MCF 10A (cell line): ENCODE results near the gene SH2B3. TPM values are rescaled to one million over a fixed set of nuclear protein-coding genes. Genes with fewer than 3 reads are reported as not detected.
"Not testable (repeated sequence)": the region's sequence is repeated elsewhere in the genome, so short reads cannot be mapped to it uniquely, and the experiment has no call there.

ENCODE experiments used
- BruUV-seq: library from RNA; stranded (reverse); fragments of 400-500 nt; replicated peaks from 2 replicates; lab custom pipeline; 2021; lab: Mats Ljungman, UMichigan
- CTCF ChIA-PET: fragments of 300-600 bp; sonication (Branson Sonifier 250); formaldehyde crosslinking; extraction: SDS; loops from one replicate; lab custom pipeline; 2021; ENCODE audit warnings: antibody characterized with exemption, inconsistent platforms; lab: Yijun Ruan, JAX
- POLR2A ChIA-PET: fragments of 300-600, 350-650 bp; sonication (Branson Sonifier 250); formaldehyde crosslinking; extraction: SDS; loops from one replicate; lab custom pipeline; 2020; ENCODE audit warnings: antibody characterized with exemption, inconsistent platforms; lab: Yijun Ruan, JAX
- DNase-seq: peaks from one replicate; pipeline ENCODE4 v3.0.0-alpha.2; 2018; ENCODE audit not compliant: unreplicated experiment
- H3K27ac Mint-ChIP-seq: one replicate; pipeline ENCODE4 v1.8.0; 2022; ENCODE audit warnings: mild to moderate bottlenecking, low read depth, mixed read lengths; ENCODE audit not compliant: unreplicated experiment
- H3K27me3 Mint-ChIP-seq: one replicate; pipeline ENCODE4 v1.8.0; 2022; ENCODE audit warnings: mixed read lengths; ENCODE audit not compliant: insufficient read depth, unreplicated experiment
- H3K36me3 Mint-ChIP-seq: one replicate; pipeline ENCODE4 v1.8.0; 2022; ENCODE audit warnings: mild to moderate bottlenecking, moderate library complexity, mixed read lengths; ENCODE audit not compliant: insufficient read depth, unreplicated experiment
- H3K4me1 Mint-ChIP-seq: one replicate; pipeline ENCODE4 v1.8.0; 2022; ENCODE audit warnings: mixed read lengths; ENCODE audit not compliant: insufficient read depth, unreplicated experiment
- H3K4me3 Mint-ChIP-seq: one replicate; pipeline ENCODE4 v1.8.0; 2022; ENCODE audit warnings: mild to moderate bottlenecking, moderate library complexity, mixed read lengths; ENCODE audit not compliant: unreplicated experiment
- H3K9me3 Mint-ChIP-seq: one replicate; pipeline ENCODE4 v1.8.0; 2022; ENCODE audit warnings: mixed read lengths; ENCODE audit not compliant: unreplicated experiment
- intact Hi-C: fragments of 100-400 bp; cut with micrococcal nuclease; formaldehyde crosslinking; loops from 2 replicates; pipeline ENCODE4 v1.14.1; 2022
- total RNA-seq: library from RNA; stranded (reverse); gene quantifications from 2 replicates; pipeline ENCODE4 v1.2.3, GENCODE V29; 2022
- TF ChIP-seq, protein P1 (sequence below): fragments of 200-600 bp; IDR thresholded peaks from one replicate; pipeline ENCODE4 v1.8.0; 2022; ENCODE audit warnings: antibody characterized with exemption, mild to moderate bottlenecking; ENCODE audit not compliant: unreplicated experiment

SH2B3 gene
- total RNA-seq, 1 experiment from 2014 or later = 5.1 TPM

DNA sequence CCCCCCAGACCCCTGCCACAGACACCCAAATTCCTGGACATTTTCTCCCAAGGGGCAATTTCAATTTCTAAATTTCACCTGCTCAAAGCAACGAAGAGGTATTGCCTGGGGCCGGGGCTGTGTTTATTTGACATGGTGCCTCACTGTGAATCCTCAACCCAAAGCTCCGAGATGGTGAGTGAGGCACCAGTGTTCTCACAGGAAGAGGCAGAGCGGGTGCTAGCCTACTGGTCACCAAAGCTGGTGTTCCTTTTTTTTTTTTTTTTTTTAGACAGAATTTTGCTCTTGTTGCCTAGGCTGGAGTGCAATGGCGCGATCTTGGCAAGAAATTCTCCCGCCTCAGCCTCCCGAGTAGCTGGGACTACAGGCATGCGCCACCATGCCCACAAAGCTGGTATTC is 14.8 kb upstream of the SH2B3 start:
- Mint-ChIP-seq H3K36me3 (peaks cover 5% of the 10 kb centered on the region), H3K27ac (no peak overlapping the region), H3K9me3 (no peaks in the 10 kb centered on the region), H3K27me3 (peaks cover 13% of the 10 kb centered on the region), H3K4me1 (peaks cover 10% of the 10 kb centered on the region), H3K4me3 (no peak overlapping the region)
- DNase-seq = no peak
- ChIA-PET CTCF (interaction anchor here (0.5 to 1.9 kb wide), 3 partner anchors 29 to 61 kb away, joined by 3 to 13 read pairs (median 4); no protein-coding TSS in a partner anchor), POLR2A (interaction anchor here (0.7 kb wide), 1 partner anchor 109 kb away, joined by 3 read pairs; no protein-coding TSS in a partner anchor)
- intact Hi-C loops = no loop called here
- TF ChIP-seq, protein P1, sequence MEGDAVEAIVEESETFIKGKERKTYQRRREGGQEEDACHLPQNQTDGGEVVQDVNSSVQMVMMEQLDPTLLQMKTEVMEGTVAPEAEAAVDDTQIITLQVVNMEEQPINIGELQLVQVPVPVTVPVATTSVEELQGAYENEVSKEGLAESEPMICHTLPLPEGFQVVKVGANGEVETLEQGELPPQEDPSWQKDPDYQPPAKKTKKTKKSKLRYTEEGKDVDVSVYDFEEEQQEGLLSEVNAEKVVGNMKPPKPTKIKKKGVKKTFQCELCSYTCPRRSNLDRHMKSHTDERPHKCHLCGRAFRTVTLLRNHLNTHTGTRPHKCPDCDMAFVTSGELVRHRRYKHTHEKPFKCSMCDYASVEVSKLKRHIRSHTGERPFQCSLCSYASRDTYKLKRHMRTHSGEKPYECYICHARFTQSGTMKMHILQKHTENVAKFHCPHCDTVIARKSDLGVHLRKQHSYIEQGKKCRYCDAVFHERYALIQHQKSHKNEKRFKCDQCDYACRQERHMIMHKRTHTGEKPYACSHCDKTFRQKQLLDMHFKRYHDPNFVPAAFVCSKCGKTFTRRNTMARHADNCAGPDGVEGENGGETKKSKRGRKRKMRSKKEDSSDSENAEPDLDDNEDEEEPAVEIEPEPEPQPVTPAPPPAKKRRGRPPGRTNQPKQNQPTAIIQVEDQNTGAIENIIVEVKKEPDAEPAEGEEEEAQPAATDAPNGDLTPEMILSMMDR = no peak
- BruUV-seq = no TSS peak

DNA sequence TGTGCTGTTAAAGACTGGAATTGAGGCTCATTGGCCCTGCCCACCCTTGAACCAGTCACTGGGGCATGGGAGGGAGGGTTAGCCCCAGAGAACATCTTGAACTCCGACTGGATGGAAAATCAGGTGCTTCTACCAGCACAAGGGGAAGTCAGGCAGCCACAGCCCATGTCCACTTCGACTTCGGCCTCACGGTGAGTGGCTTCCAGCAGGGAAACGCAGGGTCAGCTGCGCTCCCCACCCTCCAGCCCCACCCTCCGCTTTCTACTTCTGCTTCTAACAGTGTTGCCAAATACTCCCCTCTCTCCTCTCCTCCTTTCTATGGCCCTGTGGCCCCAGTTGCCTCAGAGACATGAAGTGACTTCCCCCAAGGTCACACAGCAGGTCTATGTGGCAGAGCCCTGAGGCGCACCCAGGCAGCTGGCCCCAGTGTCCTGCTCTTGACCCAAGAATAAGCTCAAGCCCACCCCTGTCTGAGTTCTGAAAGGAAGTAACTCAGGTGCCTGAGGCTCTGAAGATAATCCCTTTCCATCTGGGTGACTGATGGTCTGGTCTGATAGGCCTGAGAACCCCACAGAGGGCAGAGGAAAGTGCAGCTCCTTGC is 11.9 kb upstream of the SH2B3 start:
- Mint-ChIP-seq H3K27me3 (no peaks in the 10 kb centered on the region), H3K4me3 (no peak overlapping the region), H3K4me1 (peaks cover 14% of the 10 kb centered on the region), H3K27ac (no peak overlapping the region), H3K9me3 (no peaks in the 10 kb centered on the region), H3K36me3 (no peaks in the 10 kb centered on the region)
- intact Hi-C loops = no loop called here
- no TSS peak for BruUV-seq
- DNase-seq = no peak
- CTCF ChIA-PET = interaction anchor here (0.5 to 5.6 kb wide), 5 partner anchors 13 to 82 kb away, joined by 3 to 183 read pairs (median 6); no protein-coding TSS in a partner anchor
- POLR2A ChIA-PET = interaction anchor here (0.5 kb wide), 1 partner anchor 1028 kb away, joined by 3 read pairs; no protein-coding TSS in a partner anchor
- TF ChIP-seq, protein P1 = no peak

DNA sequence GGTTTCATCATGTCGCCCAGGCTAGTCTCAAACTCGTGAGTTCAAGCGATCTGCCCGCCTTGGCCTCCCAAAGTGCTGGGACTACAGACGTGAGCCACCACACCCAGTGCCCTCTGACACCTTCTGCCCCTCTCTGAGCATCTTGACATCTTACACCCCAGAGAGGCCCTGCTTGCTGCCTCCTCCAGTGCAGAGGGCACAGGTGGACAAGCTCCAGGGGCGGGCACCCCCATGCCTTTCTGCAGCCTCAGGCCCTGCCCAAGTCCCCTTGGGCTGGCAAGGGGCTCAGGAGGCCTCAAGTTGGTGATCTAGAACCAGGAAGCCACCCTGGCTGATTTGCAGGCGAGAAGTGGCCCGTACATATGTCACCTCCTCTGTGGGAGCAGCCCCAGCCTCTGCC is 11.2 kb upstream of the SH2B3 start:
- Mint-ChIP-seq H3K27me3 (no peaks in the 10 kb centered on the region), H3K27ac (no peak overlapping the region), H3K4me1 (peaks cover 9% of the 10 kb centered on the region), H3K36me3 (peaks cover 1% of the 10 kb centered on the region), H3K9me3 (no peaks in the 10 kb centered on the region), H3K4me3 (no peak overlapping the region)
- intact Hi-C loops = no loop called here
- no peak for DNase-seq
- no TSS peak for BruUV-seq
- ChIA-PET CTCF (interaction anchor here (3.0 to 5.6 kb wide), 3 partner anchors 12 to 135 kb away, joined by 20 to 183 read pairs (median 28); no protein-coding TSS in a partner anchor), POLR2A (no interaction called here)
- TF ChIP-seq, protein P1 = no peak

DNA sequence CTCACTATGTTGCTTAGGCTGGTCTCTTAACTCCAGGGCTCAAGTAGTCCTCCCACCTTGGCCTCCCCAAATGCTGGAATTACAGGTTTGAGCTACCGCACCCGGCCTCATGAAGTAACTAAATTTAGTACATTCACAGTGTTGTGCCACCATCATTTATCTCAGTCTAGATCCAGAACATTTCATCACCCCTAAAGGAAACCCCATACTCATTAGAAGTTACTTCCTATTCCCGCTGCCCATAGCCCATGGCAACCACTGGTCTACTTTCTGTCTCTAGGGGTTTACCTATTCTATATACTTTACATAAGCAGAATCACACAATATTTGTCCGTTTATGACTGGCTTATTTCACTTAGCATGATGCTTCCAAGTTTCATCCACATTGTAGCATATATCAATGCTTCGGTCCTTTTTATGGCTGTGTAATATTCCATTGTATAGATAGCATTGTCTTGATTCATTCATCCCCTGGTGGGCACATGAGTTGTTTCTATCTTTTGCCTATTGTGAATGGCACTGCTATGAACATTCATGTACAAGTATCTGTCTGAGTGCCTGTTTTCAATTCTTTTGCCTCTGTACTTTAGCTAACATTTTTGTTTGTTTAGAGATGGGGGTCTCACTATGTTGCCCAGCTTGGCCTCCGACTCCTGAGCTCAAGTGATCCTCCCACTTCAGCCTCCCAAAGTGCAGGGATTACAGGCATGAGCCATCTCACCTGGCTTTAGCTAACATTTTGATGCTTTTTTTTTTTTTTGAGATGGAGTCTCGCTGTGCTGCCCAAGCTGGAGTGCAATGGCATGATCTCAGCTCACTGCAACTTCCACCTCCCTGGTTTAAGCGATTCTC is 10.2 kb upstream of the SH2B3 start:
- ChIA-PET CTCF (interaction anchor here (0.6 to 5.6 kb wide), 27 partner anchors 10 to 881 kb away, joined by 3 to 183 read pairs (median 6); no protein-coding TSS in a partner anchor), POLR2A (interaction anchor here (1.8 to 3.1 kb wide), 2 partner anchors 27 to 48 kb away, joined by 5 to 16 read pairs; partner anchors contain the start of gene PHETA1)
- Mint-ChIP-seq H3K36me3 (peaks cover 6% of the 10 kb centered on the region), H3K4me1 (peaks cover 10% of the 10 kb centered on the region), H3K4me3 (no peak overlapping the region), H3K27ac (no peak overlapping the region), H3K27me3 (no peaks in the 10 kb centered on the region), H3K9me3 (no peaks in the 10 kb centered on the region)
- BruUV-seq = no TSS peak
- no peak for DNase-seq
- intact Hi-C loops = loop anchor here (2.0 to 5.0 kb wide), 2 partner anchors 133 to 277 kb away; no protein-coding TSS in a partner anchor
- TF ChIP-seq, protein P1 = no peak

DNA sequence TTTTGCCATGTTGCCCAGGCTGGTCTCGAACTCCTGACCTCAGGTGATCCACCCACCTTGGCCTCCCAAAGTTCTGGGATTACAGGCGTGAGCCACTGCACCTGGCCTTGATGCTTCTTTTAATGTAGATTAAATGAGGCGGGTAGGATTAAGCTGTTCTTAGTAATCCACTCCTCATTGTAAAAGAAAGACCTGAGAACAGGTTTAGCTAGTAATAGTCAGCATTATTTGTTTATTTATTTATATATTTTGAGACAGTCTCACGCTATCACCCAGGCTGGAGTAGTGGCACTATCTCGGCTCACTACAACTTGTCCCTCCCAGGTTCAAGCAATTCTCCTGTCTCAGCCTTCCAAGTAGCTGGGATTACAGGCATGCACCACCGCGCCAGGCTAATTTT is 9.5 kb upstream of the SH2B3 start:
- POLR2A ChIA-PET = interaction anchor here (0.6 to 3.1 kb wide), 8 partner anchors 27 to 65 kb away, joined by 3 to 16 read pairs (median 5); partner anchors contain the start of gene PHETA1
- H3K9me3 Mint-ChIP-seq, H3K4me1 Mint-ChIP-seq, H3K36me3 Mint-ChIP-seq, BruUV-seq, DNase-seq, H3K27me3 Mint-ChIP-seq, H3K4me3 Mint-ChIP-seq, H3K27ac Mint-ChIP-seq: not testable (repeated sequence)
- CTCF ChIA-PET = interaction anchor here (0.6 to 5.6 kb wide), 48 partner anchors 11 to 903 kb away, joined by 3 to 183 read pairs (median 5); no protein-coding TSS in a partner anchor
- intact Hi-C loops = loop anchor here (2.0 to 5.0 kb wide), 2 partner anchors 133 to 276 kb away; no protein-coding TSS in a partner anchor
